ENCODE results near the gene CACHD1. TPM values are rescaled to one million over a fixed set of nuclear protein-coding genes. Genes with fewer than 3 reads are reported as not detected.

CACHD1 gene
- total RNA-seq, 1 experiment from 2014 or later: 1.2 TPM

DNA sequence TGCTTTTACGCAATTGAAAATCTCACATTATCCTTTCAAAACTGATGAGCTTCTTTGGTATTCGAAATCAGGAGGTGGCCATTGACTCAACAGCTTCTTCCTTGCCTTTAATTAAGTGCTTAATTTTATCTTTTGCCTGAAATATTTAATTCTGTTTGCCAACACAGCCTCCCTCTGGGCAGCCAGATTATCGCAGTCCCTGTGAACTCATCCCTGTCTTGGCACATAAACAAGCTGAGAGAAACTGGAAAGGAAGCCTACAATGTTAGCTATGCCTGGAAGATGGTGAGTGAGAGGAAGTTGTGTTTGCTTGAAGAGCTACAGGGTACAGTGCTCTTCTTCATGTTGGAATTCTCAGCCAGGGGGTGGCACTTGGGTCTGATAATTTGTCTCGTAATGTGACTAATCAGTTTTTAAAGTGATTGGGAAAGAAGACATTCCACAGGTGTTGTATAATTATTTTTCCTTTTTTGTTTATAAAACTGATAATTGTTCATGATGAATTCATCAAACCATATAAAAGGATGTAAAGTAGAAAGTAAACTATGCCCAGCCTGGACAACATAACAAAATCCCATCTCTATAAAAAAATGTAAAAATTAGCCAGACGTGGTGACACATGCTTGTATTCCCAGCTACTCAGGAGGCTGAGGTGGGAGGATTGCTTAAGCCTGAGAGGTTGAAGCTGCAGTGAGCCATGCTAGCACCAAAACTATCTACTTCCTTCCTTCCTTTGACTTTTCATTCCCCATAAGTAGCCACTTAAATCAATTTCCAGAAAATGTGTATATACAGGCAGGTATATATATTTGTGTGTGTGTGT is 184.8 kb downstream of the CACHD1 start:
- no peak for DNase-seq (ENCODE audit: low read depth)

DNA sequence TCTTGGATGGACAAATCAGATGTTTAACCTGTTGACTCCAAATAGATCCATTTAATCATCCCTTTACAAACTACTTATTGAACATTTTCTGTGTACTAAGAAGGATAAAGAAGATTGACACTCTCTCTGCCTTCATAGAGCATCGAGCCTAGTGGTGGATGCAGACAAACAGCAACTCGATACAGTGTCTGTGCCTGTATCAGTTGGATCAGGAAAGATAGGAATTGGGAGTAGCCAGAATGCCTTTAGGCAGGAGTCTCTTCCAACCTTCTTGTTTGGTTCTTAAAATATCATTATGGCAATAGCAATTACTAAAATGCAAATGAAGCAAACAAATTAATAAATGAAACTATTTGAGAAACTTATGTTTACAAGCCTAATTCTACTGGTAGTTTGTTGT is 185.9 kb downstream of the CACHD1 start:
- DNase-seq (ENCODE audit: low read depth): no peak

DNA sequence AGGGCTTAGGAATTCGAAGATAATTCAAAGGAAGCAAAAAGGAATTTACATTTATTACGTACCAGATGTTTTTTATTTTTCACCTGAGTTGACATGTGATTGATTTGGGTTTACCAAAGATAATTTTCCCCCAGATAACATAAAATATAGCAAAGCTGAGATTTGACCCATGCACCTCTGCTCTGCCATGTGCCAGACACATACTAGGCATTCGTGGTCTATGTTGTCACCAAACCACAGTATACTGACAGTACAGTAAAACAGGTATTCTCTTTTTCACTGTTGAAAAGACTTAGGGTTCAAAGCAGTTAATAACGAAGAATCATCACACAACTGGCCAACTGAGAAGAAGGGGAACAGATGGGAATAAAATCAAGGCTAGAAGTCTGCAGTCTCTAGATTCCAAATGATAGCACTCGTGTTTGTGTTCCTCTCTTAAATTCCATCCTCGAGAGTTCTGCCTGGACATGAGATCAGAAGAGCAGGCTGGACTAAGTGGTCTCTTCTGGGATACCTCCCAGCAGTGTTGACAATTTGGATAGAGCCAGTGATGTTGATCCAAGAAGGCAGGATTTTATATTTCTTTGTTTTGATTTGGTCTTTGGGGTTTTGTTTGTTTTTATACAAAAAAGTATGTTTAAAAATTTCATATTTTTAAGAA is 189.7 kb downstream of the CACHD1 start:
- DNase-seq (ENCODE audit: low read depth): no peak

DNA sequence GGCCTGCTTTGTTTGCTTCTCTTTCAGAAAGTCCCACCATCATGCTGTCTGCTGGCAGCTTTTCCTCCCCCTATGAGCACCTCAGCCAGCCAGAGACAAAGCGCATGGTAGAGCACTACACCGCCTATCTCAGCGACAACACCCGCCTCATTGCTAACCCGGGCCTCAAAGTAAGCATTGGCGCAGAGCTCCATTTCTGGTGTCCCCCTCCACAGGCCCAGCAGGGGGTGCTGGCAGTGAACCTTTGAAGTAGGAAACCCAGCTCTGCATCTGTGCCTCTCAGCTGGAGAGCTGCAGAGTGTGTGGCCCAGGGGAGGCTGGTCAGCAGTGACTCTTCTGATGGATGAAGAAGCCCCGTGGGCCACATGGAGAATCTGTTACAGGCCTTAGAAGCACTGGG is 193.7 kb downstream of the CACHD1 start:
- DNase-seq (ENCODE audit: low read depth): peak; percentile 8

DNA sequence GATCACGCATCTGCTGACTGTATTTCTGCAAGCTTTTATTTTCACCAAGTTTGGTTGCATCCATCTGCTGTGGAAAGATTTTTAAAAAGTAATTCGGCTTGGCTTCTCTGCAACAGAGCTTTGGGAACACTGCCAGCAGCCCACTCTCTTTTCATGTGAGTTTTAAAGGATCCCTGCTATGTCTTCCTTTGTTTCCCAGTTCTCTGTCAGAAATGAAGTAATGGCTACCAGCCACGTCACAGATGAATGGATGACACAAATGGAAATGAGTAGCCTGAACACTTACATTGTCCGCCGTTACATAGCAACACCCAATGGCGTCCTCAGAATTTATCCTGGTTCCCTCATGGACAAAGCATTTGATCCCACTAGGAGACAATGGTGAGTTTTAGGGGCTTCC is 194.4 kb downstream of the CACHD1 start:
- DNase-seq (ENCODE audit: low read depth): no peak

DNA sequence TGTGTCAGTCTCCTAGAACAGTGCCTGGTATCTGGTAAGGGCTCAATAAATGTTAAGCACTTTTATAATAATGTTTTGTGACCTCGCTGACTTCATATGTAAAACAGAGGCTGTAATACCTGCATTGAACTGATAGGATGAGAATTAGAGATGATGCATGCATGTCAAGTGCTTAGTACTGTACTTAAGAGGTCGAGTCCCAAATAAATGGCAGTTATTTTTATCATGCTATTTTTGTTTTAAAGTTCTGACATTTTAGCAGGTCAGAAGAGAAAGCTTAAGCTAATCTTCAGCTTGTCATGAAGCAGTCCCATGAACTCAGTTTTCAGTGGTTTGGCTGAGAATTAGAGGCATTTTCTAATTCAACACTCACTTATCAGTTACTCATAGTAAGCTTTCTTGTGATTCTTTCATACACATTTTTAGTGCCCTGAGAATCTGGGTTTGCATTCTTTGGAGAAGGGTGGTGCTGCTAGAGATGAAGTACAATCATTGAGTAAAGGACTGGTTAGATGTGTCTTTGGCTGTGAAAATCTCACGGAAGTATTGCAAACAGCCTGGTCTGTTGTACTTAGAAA is 199.3 kb downstream of the CACHD1 start:
- no peak for DNase-seq (ENCODE audit: low read depth)

DNA sequence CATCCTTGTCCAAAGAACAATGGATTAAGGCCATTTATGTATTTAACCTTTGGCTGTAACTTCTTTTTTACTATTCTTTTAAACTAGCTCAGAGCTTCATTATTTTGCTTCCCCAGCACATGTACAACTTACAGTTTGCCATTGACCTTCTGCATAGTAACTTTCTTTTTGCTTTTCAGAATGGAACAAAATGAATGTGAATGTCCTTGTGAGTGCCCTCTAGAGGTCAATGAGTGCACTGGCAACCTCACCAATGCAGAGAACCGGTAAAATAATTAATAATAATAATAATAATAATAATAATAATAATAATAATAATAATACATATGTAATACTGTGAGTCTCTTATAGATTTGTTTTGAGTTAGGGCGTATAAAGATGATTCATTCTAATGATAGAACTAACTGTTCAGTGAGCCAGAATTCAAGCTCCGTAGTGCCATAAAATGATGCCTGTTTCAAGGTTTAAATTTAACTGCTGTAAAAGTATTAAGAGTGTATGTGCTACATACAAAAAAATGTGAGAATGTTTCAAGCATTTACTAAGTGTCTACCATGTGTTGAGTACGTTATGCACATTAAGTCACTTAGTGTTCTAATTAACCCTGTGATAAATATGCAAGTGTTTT is 205.9 kb downstream of the CACHD1 start:
- peak; percentile 13 for DNase-seq (ENCODE audit: low read depth)

DNA sequence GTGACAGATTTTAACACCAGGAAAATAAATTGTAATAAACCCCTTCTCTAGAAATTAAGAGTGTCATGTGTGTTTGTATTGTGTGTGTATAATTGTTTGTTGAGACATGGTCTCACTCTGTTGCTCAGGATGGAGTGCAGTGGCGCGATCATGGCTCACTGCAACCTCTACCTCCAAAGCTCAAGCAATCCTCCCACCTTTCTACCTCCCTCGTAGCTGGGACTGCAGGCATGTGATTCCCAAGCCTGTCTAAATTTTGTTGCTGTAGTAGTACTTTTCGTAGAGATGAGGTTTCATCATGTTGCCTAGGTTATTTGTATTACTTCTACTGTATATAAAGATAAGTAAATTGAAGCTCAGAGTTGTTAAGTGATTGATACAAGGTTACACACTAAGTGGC is 206.5 kb downstream of the CACHD1 start:
- DNase-seq (ENCODE audit: low read depth): no peak

DNA sequence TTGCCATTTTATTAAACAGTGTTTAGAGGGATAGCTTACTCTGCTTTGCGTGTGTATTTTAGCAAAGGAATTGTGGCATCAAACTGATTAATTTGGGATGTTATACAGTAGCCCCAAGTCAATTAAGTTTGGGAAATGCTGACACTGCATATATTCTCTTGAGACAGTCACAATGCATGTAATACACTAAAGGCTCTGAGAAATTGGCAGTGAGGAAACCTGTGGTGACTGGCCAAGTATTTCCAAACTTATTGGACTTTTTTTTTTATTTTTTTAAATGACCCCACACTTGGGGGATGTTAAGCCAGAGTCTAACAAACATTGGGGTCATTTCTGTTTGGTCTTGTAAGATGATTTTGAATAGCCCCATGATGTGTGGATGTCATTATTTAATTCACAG is 207.6 kb downstream of the CACHD1 start:
- no peak for DNase-seq (ENCODE audit: low read depth)

DNA sequence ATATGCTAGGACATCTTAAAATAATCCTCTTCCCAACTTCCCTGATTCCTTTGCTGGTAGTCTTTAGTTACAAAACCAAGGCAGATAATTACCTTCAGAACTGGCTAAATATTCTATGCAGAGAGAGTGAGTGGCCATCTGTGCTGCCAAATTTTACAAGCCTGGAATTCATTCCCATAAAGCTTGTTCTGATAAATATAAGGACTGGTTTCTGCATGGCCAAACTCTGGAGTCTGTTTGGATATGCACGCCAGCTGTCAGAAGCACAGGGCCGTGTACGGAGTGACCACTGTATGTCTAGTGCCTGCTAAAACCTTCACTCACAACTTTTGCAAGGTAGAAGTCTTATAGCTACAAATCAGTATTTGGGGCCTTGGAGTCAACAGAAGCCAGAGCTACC is 208.4 kb downstream of the CACHD1 start:
- no peak for DNase-seq (ENCODE audit: low read depth)

DNA sequence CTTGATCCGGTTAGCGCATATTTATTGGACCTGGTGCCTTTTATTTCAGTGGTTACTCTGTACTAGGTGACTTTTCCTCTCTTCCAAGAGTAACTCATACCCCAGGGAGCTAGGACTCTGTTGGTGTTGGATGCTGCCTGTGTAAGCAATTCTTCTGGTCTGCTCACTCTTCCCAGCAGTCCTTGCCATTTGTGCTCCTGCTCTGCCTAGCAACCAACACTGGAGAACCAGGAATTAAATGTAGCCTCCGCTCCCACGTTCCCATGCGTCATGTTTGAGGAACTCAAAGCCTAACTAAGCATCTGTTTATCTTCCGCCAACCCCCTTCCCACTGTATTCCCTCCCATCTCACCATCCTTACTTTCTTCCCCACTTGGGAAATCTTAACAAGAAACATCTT is 209.2 kb downstream of the CACHD1 start:
- no peak for DNase-seq (ENCODE audit: low read depth)

DNA sequence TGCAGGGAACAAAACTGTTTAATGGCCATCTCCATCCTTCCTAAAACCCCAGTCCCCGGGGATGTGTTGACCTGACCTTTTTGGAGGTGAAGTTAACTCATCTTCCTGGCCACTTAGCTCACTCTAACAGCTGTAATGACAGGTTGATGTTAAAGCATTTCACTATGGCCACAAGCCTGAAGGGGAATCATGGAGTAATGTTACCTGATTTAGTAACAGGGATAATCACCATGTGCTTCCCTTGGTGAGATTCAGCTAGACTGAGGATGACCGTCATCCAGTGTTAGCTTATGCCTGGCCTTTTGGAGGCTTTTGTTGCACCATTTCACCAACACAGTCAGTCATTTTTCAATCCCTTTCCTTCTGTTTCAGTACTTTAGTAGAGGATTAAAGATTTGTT is 210.7 kb downstream of the CACHD1 start:
- DNase-seq (ENCODE audit: low read depth): no peak

DNA sequence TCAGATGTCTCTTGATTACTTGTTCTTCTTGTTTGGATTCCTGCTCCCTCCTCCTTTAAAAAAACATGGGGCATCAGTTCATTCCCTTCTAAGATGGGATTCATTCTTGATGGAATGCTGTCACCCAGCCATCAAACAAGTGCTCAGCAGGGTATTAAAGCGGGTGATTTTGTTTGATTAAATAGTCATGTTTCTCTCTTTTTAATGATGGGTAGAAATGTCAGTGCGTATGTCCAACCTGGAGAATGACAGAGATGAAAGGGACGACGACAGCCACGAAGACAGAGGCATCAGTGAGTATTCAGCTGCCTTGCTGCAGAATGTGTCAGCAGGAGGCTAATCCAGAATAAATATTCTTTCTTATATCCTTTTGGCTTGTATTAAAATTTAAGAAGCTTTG is 211.1 kb downstream of the CACHD1 start:
- DNase-seq (ENCODE audit: low read depth): no peak

DNA sequence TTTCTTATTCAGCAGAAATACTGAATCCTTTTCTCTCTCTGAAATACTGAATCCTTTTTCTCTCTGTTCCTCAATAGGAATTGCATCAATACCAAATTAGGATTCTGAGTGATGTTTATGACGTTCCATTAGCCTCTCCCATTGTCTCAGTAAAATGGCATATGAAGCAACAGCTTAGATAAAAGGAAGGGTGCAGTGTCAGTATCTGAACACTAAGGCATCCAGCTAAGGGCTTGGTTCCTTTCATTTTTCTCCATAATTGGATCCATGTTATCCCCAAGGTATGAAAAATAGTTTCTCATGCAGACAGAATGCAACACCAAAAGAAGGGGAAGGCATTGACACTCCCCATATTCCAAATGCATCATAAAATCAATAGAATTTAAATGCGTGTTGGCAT is 213.5 kb downstream of the CACHD1 start:
- DNase-seq (ENCODE audit: low read depth): no peak

DNA sequence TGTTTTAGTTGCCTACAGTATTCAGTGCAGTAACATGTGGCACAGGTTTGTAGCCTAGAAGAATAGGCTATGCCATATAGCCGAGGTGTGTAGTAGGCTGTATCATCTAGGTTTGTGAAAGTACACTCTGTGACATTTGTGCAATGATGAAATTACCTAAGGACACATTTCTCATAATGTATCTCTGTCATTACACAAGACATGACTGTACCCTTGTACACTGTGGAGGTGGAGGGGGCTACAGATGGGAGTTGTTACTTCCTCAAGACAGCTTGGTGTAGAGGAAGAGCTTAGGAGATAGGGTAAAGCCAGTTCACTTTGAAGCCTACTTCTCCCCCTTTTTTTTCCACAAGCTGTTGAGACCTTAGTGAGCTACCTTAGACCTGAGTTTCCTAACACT is 215.3 kb downstream of the CACHD1 start:
- DNase-seq (ENCODE audit: low read depth): no peak

DNA sequence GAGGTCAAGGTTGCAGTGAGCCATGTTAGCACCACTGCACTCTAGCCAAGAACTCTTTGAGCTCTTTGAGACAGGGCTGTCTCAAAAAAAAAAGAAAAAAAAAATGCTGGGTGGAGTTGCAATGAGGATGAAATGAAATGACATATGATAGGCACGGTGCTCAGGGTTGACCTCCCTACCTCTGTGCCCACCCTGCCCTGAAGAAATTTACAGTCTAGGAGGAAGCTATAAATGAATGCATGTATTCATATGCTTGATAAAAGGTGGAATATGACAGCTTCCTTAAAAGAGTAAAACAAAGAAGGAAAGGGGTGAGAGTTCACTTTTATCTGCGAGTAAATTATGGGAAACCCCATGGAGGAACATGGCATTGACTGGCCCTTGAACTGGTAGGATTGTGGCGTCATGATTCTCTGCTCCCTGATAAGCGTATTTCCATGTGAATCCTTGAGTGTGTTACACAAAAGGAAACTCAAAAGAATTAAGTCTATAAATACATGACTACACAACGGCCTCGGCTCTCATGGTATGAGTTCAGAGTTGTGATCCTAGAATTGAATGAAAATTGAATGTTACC is 215.9 kb downstream of the CACHD1 start:
- no peak for DNase-seq (ENCODE audit: low read depth)

DNA sequence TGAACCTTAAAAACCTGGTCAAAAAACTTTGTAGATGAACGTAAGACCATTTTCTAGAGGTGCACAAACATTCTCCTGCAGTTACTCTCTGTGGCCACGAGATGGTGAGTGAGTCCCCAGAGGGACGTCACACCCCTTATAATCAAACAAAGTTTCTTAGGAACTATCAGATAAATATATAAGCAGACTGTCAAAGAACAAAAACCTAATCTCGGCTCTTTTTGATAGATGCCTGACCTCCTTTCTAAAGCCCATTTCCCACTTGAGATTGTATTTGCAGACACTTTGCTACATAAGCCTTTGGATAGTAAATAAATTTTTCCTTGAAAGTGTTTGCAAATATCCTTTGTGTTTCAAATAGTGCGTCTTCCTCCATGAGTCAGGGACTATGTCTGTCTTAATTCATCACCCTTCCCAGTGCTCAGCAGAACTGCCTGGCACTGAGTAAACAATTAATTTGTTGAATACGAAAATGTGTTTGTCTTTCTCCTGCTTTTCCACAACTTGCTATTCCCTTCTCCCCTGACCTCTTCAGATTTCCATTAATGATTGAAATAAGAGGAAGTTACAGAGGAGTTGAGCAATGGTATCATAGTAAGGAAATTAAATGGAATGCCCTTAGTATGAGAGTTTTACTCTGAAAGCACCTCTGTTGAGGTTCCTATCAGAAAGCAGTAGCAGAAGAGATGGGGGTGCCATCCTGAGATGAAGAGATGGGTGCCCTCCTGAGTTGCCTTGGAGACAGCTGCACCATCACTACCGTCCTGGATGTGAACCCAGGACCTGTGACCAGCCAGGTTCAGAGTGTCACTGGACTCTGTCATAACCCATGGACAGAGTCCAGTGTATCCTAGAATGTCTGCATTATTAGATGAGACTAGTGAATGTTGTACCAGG is 217.1 kb downstream of the CACHD1 start:
- DNase-seq (ENCODE audit: low read depth): peak; percentile 39

DNA sequence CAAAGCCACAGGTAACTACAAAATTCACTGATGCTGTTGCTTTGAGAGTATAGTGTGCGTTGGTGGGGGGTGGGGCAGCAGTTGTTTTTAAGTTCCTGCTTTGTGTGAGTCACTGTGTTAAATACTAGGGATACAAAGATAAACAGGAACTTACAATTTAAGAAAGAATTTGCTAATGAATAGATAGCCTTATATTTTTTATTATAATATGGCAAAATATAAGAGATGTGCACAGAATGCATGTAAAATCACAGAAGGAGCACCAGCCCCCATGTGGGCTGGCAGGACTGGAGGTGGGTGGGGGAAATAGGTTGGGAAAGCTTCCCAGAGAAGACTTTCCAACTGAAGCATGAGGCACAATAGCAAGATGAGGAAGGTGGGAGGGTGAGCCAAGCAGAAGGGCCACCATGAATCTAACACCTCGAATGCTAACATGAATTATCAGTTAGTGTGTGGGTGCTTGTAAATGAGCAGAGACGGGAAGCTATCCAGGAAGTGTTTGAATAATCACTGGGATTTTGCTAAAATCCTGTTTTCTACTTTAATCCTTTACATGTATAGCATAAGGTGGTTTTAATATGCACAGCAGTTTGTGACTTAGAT is 217.9 kb downstream of the CACHD1 start:
- DNase-seq (ENCODE audit: low read depth): no peak

DNA sequence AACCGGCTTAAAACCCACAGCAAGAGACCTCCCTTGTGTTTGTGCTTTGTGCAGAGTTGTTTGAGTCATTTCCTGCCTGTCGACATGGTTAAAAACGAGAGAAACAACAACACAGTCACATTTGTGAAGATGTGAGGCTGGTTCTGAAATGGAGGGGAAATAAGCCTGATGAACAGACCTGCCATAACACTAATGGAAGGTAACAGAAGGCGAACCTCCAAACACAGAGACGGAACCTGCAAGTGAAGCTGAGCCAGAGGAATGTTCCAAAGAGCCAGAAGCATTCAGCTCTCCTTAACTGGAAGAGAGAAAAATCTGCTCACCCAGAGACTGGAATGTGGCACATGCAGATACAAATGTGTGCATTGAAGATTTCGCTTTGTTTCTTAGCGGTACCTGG is 221.7 kb downstream of the CACHD1 start:
- DNase-seq (ENCODE audit: low read depth): peak; percentile 36

DNA sequence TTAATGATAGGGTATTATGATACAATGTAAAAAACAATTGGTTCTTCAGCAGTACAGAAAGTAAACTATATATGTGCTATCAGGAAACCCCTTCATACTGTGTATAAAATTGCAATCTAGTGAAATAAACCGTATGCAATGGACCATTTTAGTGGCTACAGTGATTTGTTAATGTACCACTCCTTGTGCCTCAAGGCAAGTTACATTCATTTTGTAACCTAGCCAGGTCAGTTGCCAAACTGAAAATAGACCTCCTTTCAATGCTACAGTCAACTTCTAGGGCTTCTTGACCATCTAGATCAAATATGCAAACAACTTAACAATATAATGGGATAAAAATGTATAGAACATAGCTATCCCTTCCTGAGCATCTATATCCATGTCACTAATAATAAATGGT is 223.0 kb downstream of the CACHD1 start:
- no peak for DNase-seq (ENCODE audit: low read depth)

DNA sequence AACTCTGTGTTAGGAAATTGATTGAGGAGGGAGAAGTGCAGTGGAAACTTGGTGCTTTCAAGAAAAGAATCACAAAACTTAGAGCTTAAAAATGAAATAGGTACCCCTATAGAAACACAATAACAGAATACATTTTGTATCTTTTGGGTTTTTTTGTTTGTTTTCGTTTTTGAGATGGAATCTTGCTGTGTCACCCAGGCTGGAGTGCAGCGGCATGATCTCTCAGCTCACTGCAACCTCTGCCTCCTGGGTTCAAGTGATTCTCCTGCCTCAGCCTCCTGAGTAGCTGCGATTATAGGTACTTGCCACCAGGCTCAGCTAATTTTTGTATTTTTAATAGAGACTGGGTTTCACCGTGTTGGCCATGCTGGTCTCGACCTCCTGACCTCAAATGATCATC is 223.5 kb downstream of the CACHD1 start:
- DNase-seq (ENCODE audit: low read depth): no peak

Data from RPMI7951 (cell line).